ENCODE results near the gene GIPC3.

DNA sequence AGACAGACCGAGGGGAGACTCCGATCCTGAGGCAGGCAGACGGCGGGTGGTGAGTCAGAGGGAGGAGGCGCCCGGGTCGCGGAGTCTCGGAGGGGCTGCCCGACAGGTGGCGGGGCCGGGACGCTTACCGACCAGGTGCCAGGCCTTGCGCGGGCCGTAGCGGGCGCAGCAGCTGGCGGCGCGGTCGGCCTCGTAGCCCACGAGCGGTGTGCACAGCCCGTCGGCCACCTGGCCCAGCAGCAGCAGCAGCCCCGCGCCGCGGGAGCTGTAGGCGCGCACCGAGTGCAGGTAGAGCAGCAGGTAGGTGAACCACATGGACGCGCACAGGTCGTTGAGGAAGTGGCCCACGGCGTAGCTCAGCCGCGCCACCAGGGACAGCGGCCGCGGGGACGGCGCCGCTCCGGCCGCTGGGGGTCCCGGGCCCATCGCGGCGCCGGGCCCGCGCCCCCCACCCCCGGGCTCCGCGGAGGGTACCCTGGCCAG lies 28.3 kb upstream of the GIPC3 start:
- TF ChIP-seq, protein P1, sequence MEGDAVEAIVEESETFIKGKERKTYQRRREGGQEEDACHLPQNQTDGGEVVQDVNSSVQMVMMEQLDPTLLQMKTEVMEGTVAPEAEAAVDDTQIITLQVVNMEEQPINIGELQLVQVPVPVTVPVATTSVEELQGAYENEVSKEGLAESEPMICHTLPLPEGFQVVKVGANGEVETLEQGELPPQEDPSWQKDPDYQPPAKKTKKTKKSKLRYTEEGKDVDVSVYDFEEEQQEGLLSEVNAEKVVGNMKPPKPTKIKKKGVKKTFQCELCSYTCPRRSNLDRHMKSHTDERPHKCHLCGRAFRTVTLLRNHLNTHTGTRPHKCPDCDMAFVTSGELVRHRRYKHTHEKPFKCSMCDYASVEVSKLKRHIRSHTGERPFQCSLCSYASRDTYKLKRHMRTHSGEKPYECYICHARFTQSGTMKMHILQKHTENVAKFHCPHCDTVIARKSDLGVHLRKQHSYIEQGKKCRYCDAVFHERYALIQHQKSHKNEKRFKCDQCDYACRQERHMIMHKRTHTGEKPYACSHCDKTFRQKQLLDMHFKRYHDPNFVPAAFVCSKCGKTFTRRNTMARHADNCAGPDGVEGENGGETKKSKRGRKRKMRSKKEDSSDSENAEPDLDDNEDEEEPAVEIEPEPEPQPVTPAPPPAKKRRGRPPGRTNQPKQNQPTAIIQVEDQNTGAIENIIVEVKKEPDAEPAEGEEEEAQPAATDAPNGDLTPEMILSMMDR (IDR thresholded peaks at IDR 0.05), result no peak
- no peak for TF ChIP-seq EZH2 (IDR thresholded peaks at IDR 0.05)

All from neural progenitor cell (in vitro differentiated cells).